GM04503 (cell line): ENCODE measurements around the gene SEBOX.

Experiments
- DNase-seq: peaks from one replicate; pipeline ENCODE4 v3.0.0-alpha.2; 2012; ENCODE audit warnings: low read depth

SEBOX gene, protein sequence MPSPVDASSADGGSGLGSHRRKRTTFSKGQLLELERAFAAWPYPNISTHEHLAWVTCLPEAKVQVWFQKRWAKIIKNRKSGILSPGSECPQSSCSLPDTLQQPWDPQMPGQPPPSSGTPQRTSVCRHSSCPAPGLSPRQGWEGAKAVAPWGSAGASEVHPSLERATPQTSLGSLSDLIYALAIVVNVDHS

DNA sequence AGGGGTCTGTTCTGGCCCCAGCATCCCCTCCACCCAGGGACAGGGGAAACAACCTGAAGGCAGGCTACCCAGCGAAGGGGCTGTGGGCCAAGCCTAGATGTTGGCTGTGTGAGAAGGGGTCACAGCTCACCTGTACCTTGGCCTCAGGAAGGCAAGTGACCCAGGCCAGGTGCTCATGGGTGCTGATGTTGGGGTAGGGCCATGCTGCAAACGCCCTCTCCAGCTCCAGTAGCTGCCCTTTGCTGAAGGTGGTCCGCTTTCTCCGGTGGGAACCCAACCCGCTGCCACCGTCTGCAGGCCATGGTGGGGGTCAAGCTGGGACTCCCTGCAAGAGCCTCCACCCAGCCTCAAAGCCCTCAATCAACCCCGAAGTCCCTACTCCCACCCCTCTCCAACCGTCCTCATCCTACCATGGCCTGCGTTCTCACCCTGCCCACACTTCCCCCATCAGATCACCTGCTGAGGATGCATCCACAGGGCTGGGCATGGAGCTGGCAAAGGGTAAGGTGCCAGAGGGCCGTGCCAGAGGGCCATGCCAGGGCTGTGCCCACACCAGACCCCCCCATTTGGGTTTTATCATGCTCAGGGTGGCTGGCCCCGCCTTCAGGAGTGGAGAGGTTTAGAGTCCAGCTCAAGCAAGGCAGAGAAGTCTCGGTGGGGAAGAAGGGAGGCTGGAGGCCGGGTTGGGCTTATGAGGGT, at the start of gene SEBOX:
TSS of gene SEBOX (minus strand) at position 535 of the 699 bp plus-strand sequence. CDS start at position 487, 48 bp downstream.
- DNase-seq: no peak

GRCh38 chr17:28413804-28414203, 48.8 kb upstream of the SEBOX start:
- no peak for DNase-seq

- no peak for DNase-seq
These were observed 47.1 kb upstream of the SEBOX start for GRCh38 chr17:28412099-28412498.

- DNase-seq: no peak
These were observed 42.9 kb upstream of the SEBOX start for GRCh38 chr17:28407974-28408306.

- no peak for DNase-seq
These were observed 42.4 kb upstream of the SEBOX start for GRCh38 chr17:28407130-28407973.

- no peak for DNase-seq
These were observed 41.4 kb upstream of the SEBOX start for GRCh38 chr17:28406473-28406814.

DNA sequence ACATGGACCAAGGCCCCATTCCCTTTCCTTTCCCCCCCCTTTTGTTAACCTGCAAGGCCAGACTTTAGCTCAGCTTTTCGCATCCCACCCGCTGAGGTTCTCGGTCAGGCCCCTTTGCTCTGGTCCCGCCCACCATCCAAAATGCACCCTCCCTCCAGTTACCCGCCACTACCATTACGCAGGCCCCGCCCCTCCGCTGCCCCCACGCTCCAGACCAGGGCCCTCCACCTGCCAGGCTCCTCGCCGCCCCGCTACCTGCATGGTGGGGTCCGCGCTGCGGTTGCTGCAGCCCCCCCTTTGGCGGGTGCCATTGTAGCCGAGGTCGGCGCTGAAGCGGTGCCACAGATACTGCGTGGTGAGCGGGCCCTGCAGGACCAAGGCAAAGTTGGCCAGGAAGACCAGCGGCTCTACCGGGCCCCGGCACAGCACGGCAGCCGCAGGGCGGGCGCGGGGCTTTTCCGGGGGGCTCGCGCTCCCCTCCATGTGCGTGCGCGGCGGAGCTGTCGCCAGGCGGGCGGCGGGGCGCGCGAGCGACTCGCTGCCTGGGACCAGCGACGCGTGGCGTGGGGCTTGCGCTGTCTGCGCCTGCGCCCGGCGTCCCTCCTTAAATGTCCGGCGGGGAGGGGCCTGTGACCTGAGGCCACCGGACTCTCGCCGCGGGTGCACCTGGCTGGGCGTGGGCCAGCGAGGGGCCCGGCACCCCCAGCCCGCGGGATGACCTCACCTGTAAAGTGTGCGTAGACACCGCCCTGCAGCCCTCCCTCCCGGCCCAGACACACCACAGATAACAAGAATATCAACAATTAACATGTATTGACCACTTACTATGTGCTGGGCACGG, 40.9 kb upstream of the SEBOX start, which contains the start of gene SLC46A1:
TSS of gene SLC46A1 (minus strand) at position 581 of the 841 bp plus-strand sequence. CDS start at position 483, 98 bp downstream.
- DNase-seq: no peak

- no peak for DNase-seq
These were observed 40.0 kb upstream of the SEBOX start for GRCh38 chr17:28404812-28405570.

- no peak for DNase-seq
These were observed 39.4 kb upstream of the SEBOX start for GRCh38 chr17:28404461-28404811.

GRCh38 chr17:28404007-28404406, 39.0 kb upstream of the SEBOX start:
- DNase-seq: no peak

DNA sequence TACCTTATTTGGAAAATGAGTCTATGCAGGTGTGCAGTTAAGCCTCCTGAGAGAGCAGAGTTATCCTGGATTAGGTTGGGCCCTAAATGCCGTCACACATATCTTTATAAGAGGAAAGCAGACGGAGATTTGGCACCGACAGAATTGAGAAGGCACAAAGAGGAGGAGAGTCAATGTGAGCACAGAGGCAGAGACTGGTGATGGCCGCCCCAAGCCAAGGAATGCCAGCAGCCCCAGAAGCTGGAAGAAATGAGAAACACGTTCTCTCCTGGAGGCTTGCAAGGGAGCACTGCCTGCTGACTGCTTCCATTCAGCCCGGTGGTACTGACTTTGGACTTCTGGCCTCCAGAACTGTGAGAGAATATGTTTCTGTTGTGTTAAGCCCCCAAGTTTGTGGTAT, 37.8 kb upstream of the SEBOX start:
- DNase-seq: no peak

- no peak for DNase-seq
These were observed 37.2 kb upstream of the SEBOX start for GRCh38 chr17:28402224-28402630.

DNA sequence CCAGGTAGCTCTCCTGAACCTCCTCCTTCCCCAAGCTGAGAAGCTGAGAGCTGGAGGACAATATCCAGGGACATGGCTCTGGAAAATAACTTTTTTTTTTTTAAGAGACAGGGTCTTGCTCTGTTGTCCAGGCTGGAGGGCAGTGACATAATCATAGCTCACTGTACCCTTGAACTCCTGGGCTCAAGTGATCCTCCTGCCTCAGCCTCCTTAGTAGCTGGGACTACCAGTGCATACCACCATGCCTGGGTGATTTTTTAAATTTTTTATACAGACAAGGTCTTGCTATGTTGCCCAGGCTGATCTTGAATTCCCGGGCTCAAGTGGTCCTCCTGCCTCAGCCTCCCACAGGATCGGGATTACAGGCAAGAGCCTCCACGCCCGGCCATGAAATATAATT, 34.8 kb upstream of the SEBOX start:
- DNase-seq: no peak

GRCh38 chr17:28398280-28398981, 33.4 kb upstream of the SEBOX start:
- no peak for DNase-seq

DNA sequence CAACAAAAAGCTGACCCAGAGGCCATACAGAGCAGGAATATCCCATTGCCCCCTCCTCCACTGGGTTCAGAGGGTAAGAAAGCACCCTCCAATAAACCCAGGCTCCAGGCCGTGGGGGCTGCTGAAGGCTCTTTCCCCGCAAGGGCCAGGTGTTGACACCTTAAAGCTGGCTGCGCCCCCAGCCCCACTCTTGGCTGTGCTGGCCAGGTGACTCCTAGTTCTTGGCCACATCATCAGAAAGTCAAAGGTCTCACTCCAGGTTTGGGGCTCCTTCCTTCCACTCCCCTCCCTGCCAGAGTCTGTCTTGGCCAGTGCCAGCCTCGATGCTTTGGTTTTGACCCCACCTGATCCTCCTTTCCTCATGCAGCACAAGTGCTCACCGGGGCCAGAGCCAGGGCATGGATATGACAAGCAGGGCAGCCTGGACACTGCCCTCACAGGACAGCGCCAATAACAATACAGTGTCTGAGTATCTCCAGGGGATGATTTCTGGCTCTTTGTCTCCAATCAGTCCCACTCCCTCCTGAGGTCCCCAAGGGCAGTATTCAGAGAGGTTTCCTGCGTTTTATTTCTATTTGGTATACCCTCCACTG, 32.8 kb upstream of the SEBOX start:
- no peak for DNase-seq

GRCh38 chr17:28397275-28397674, 32.3 kb upstream of the SEBOX start:
- DNase-seq: no peak

- DNase-seq: no peak
These were observed 31.7 kb upstream of the SEBOX start for GRCh38 chr17:28396635-28397239.

GRCh38 chr17:28395968-28396367, 31.0 kb upstream of the SEBOX start:
- DNase-seq: no peak

- DNase-seq: no peak
These were observed 30.4 kb upstream of the SEBOX start for GRCh38 chr17:28395426-28395825.
